ENCODE data around the gene LSAMP.

Gene LSAMP

DNA sequence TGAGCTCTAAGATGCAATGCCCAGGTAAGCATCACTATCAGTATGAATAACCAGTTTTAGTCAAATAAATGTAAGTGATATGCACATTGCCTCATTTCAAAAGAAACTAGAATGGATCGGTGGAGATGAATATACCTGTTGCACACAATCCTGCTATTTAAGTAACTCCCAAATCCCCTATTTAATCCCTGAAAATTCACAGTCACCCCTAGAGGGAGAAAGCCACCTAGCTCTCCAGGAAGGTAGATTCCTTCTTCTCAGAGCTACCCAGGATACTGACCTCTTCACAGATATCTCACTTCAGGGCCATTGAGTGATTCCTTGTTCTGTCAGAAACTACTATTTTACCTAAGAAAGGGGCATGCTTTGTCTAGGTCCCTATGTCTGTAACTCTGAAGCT lies 11.7 kb downstream of the LSAMP start:
- TF ChIP-seq, protein P1, sequence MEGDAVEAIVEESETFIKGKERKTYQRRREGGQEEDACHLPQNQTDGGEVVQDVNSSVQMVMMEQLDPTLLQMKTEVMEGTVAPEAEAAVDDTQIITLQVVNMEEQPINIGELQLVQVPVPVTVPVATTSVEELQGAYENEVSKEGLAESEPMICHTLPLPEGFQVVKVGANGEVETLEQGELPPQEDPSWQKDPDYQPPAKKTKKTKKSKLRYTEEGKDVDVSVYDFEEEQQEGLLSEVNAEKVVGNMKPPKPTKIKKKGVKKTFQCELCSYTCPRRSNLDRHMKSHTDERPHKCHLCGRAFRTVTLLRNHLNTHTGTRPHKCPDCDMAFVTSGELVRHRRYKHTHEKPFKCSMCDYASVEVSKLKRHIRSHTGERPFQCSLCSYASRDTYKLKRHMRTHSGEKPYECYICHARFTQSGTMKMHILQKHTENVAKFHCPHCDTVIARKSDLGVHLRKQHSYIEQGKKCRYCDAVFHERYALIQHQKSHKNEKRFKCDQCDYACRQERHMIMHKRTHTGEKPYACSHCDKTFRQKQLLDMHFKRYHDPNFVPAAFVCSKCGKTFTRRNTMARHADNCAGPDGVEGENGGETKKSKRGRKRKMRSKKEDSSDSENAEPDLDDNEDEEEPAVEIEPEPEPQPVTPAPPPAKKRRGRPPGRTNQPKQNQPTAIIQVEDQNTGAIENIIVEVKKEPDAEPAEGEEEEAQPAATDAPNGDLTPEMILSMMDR (IDR thresholded peaks at IDR 0.05; ENCODE audit: poor library complexity, severe bottlenecking), result no peak
- Histone ChIP-seq H3K4me1 (ENCODE audit: insufficient read depth, poor library complexity, severe bottlenecking) (no peaks in the 10 kb centered on the region), H3K27me3 (ENCODE audit: insufficient read depth, poor library complexity, severe bottlenecking) (peaks cover 6% of the 10 kb centered on the region), H3K27ac (ENCODE audit: poor library complexity, severe bottlenecking) (no peak overlapping the region), H3K4me3 (ENCODE audit: severe bottlenecking) (no peak overlapping the region), H3K9me3 (ENCODE audit: severe bottlenecking) (no peaks in the 10 kb centered on the region), H3K36me3 (ENCODE audit: low read depth) (no peaks in the 10 kb centered on the region)
- DNase-seq (ENCODE audit: low spot score) (no peak), ATAC-seq (ENCODE audit: low read depth) (no peak)

DNA sequence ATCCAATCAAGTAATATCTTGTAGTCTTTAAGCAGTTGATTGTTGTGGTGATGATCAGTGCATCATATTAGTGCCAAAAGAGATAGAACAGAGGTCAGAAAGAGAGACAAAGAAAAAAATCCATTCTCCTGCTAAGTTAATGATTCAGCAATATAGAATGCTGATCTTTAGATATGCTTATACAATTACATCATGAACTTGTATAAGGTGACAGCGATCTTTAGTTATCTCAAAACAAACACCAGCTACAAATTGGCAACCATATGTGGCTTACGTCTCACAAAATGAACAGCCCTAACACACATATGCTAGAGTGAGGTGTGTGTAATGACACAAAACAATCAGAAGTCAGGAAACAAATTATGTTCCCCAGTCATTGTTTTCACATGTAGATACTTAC lies 12.5 kb downstream of the LSAMP start:
- H3K36me3 ChIP-seq (ENCODE audit: low read depth), result no peaks in the 10 kb centered on the region
- no peak overlapping the region for H3K27ac ChIP-seq (ENCODE audit: poor library complexity, severe bottlenecking)
- DNase-seq (ENCODE audit: low spot score) (no peak), ATAC-seq (ENCODE audit: low read depth) (no peak)
- no peaks in the 10 kb centered on the region for H3K4me1 ChIP-seq (ENCODE audit: insufficient read depth, poor library complexity, severe bottlenecking)
- TF ChIP-seq, protein P1 (IDR thresholded peaks at IDR 0.05; ENCODE audit: poor library complexity, severe bottlenecking), result no peak
- no peaks in the 10 kb centered on the region for H3K9me3 ChIP-seq (ENCODE audit: severe bottlenecking)
- H3K4me3 ChIP-seq (ENCODE audit: severe bottlenecking), result no peak overlapping the region
- H3K27me3 ChIP-seq (ENCODE audit: insufficient read depth, poor library complexity, severe bottlenecking), result peaks cover 4% of the 10 kb centered on the region

DNA sequence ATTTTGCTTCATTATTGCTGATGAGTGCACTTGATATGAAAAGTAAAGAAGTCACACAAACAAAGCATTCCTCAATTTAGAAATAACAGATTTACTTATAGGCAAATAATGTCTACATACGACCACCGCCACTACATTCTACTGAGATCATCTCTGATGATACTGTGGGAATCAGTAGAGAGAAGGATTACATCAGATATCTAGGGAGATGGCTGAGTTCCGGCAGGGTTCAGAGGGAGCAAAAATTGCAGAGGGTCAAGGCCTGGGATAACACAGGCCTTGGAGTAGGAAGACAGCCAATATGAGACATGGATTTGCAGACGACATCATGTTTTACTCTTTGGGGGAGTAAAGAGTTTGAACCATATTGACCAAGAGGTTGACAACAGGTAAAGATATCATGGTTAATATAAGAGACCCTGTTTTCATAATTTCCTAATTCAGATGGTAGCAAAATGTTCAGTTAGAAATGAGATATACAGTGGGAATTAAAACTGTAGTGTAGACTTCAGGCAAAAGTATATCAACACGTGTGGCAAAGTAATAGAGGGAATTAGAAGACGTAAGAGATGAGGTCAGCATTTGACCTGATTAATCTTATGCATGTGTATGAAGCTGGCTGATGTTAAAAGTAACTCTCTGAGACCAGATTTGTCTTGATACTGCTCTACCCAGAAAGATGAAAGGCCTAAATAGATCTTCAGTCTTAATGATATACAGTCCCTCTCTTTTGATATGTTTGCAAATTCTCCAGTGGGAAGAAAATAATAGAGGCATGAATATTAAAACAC lies 15.6 kb downstream of the LSAMP start:
- H3K4me1 ChIP-seq (ENCODE audit: insufficient read depth, poor library complexity, severe bottlenecking), result no peaks in the 10 kb centered on the region
- no peak overlapping the region for H3K27ac ChIP-seq (ENCODE audit: poor library complexity, severe bottlenecking)
- no peak overlapping the region for H3K4me3 ChIP-seq (ENCODE audit: severe bottlenecking)
- DNase-seq (ENCODE audit: low spot score), result no peak
- H3K27me3 ChIP-seq (ENCODE audit: insufficient read depth, poor library complexity, severe bottlenecking), result no peaks in the 10 kb centered on the region
- no peak for ATAC-seq (ENCODE audit: low read depth)
- H3K36me3 ChIP-seq (ENCODE audit: low read depth), result no peaks in the 10 kb centered on the region
- TF ChIP-seq, protein P1 (IDR thresholded peaks at IDR 0.05; ENCODE audit: poor library complexity, severe bottlenecking), result no peak
- no peaks in the 10 kb centered on the region for H3K9me3 ChIP-seq (ENCODE audit: severe bottlenecking)

DNA sequence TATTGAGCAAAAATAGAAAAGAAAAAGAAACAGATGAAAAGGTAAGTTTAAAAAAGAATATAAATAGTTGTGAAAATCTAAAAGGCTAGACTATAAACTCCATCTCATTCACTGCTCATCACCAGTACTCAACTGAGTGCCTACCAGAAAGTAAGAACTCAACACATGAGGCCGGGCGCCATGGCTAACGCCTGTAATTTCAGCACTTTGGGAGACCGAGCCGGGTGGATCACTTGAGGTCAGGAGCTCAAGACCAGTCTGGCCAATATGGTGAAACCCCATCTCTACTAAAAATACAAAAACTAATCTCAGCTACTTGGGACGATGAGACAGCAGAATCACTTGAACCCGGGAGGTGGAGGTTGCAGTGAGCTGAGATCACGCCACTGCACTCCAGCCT lies 19.3 kb downstream of the LSAMP start:
- no peaks in the 10 kb centered on the region for H3K36me3 ChIP-seq (ENCODE audit: low read depth)
- no peaks in the 10 kb centered on the region for H3K4me1 ChIP-seq (ENCODE audit: insufficient read depth, poor library complexity, severe bottlenecking)
- TF ChIP-seq, protein P1 (IDR thresholded peaks at IDR 0.05; ENCODE audit: poor library complexity, severe bottlenecking), result no peak
- no peaks in the 10 kb centered on the region for H3K9me3 ChIP-seq (ENCODE audit: severe bottlenecking)
- peaks cover 2% of the 10 kb centered on the region for H3K27me3 ChIP-seq (ENCODE audit: insufficient read depth, poor library complexity, severe bottlenecking)
- no peak overlapping the region for H3K27ac ChIP-seq (ENCODE audit: poor library complexity, severe bottlenecking)
- no peak overlapping the region for H3K4me3 ChIP-seq (ENCODE audit: severe bottlenecking)
- DNase-seq (ENCODE audit: low spot score), result no peak
- no peak for ATAC-seq (ENCODE audit: low read depth)

DNA sequence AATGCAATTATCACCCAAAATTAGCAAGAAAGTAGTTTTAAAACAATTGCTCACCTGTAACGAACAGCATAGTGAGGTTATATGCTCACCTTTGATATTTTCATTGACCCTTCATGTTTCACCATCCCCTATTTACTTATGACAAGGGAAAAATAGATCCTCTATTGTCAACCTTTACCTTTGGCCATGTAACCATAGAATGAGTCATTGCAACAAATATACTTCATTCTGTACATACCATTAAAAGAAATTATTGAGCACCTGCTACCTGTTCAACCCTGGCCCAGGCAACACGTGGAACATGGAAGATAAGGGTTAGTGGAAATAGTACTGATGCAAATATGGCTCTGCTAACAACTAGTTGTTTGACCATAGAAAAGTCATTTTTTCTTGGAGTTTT lies 20.2 kb downstream of the LSAMP start:
- ATAC-seq (ENCODE audit: low read depth) (no peak), DNase-seq (ENCODE audit: low spot score) (no peak)
- H3K27me3 ChIP-seq (ENCODE audit: insufficient read depth, poor library complexity, severe bottlenecking), result peaks cover 2% of the 10 kb centered on the region

More for the DNA sequence above, 20.2 kb downstream of the LSAMP start:
- H3K9me3 ChIP-seq (ENCODE audit: severe bottlenecking), result no peaks in the 10 kb centered on the region
- H3K4me3 ChIP-seq (ENCODE audit: severe bottlenecking), result no peak overlapping the region
- TF ChIP-seq, protein P1 (IDR thresholded peaks at IDR 0.05; ENCODE audit: poor library complexity, severe bottlenecking), result no peak
- H3K36me3 ChIP-seq (ENCODE audit: low read depth), result no peaks in the 10 kb centered on the region
- no peak overlapping the region for H3K27ac ChIP-seq (ENCODE audit: poor library complexity, severe bottlenecking)
- H3K4me1 ChIP-seq (ENCODE audit: insufficient read depth, poor library complexity, severe bottlenecking), result no peaks in the 10 kb centered on the region

All from RWPE2 (cell line).